Naive thymus-derived CD8-positive, alpha-beta T cell (primary cell): ENCODE results near the gene FGF21. TPM values are rescaled to one million over a fixed set of nuclear protein-coding genes. Genes with fewer than 3 reads are reported as not detected.
A peak's percentile ranks its signal among the peaks of the same experiment; 100 is the strongest.

Source experiments
- ATAC-seq, 2 donors: fragments of 150-1000 bp; cut with Tn5 transposase in 1 of 2; sonication (Bioruptor Pico), chemical (Tn5 transposase) in 1 of 2; 1 replicate in 1 of 2; 2 replicates in 1 of 2; pipeline ENCODE4 v1.10.0; 2021; ENCODE audit warnings: mild to moderate bottlenecking in 2 of 2, moderate library complexity in 2 of 2
- POLR2A ChIA-PET: fragments of 350-600 bp; sonication (Branson Sonifier 250); formaldehyde crosslinking; loops from one replicate; lab custom pipeline; 2021; ENCODE audit warnings: antibody characterized with exemption; lab: Charles Lee
- DNase-seq, 10 donors: peaks; one replicate each; pipeline versions ENCODE4 v3.0.0 to v3.0.0-alpha.2; 2020 to 2022
- H3K27ac Mint-ChIP-seq, 10 donors: one replicate each; pipeline ENCODE4 v1.8.0; 2020 to 2022; ENCODE audit warnings: mild to moderate bottlenecking in 10 of 10, mixed read lengths in 10 of 10, moderate library complexity in 4 of 10, inconsistent platforms in 1 of 10
- H3K27me3 Mint-ChIP-seq, 5 donors: one replicate each; pipeline ENCODE4 v1.8.0; 2021 to 2022; ENCODE audit warnings: mixed read lengths in 5 of 5
- H3K36me3 Mint-ChIP-seq, 3 donors: one replicate each; pipeline ENCODE4 v1.8.0; 2020 to 2022; ENCODE audit warnings: mixed read lengths in 3 of 3, mild to moderate bottlenecking in 2 of 3, inconsistent platforms in 1 of 3
- H3K4me1 Mint-ChIP-seq, 4 donors: one replicate each; pipeline ENCODE4 v1.8.0; 2021 to 2022; ENCODE audit warnings: mixed read lengths in 4 of 4
- H3K4me3 Mint-ChIP-seq, 10 donors: one replicate each; pipeline ENCODE4 v1.8.0; 2020 to 2022; ENCODE audit warnings: mild to moderate bottlenecking in 10 of 10, mixed read lengths in 10 of 10, moderate library complexity in 6 of 10, inconsistent platforms in 1 of 10
- H3K9me3 Mint-ChIP-seq, 9 donors: one replicate each; pipeline ENCODE4 v1.8.0; 2020 to 2022; ENCODE audit warnings: mixed read lengths in 9 of 9, mild to moderate bottlenecking in 3 of 9, inconsistent platforms in 1 of 9, moderate library complexity in 1 of 9
- polyA plus RNA-seq, 3 donors: library from polyadenylated mRNA; unstranded; fragments of 300-500 nt; fragmentation: Illumina TruSeq; gene quantifications; one replicate each; pipeline ENCODE4 v1.2.3, GENCODE V29; 2021
- total RNA-seq, 8 experiments: library from RNA in 2 of 8; stranded (reverse) in 2 of 8; gene quantifications; one replicate each; pipeline ENCODE4 v1.2.3 and lab custom pipeline; 2021 to 2026

The FGF21 gene
- total and polyA plus RNA-seq, 5 experiments from 2014 or later: not detected

GRCh38 chr19:48802623-48803022 is 47.3 kb downstream of the FGF21 start:
- Mint-ChIP-seq H3K27ac (peak overlapping the region in 1 of 10 donors; percentile 47), H3K4me3 (no peak overlapping the region), H3K9me3 (no peaks in the 10 kb centered on the region), H3K4me1 (peaks cover 0 to 8% (median 4%) of the 10 kb centered on the region in 4 donors), H3K27me3 (no peaks in the 10 kb centered on the region), H3K36me3 (peaks cover 0 to 2% (median 0%) of the 10 kb centered on the region in 3 donors)
- ATAC-seq: no peak
- POLR2A ChIA-PET: interaction anchor here (0.8 kb wide), 1 partner anchor 82 kb away, joined by 3 read pairs; no protein-coding TSS in a partner anchor
- no peak for DNase-seq

DNA sequence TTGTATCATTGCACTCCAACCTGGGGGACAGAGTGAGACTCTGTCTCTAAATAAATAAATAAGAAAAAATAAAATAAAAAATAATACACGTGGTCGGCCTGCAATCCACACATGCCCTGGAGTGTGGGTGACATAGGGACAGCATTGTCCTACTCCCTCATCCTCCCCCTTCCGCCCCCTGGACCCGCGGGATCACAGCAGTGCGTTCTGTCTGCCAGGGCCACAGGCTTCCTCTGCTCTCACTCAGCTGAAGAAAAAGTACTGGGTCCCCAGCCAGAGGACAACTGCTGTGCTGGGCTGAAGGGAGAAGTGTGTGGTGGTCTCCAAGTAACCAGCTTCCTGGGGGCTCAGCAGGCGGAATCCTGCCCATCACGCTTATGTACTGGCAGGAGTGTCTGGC is 49.2 kb downstream of the FGF21 start:
- H3K27me3 Mint-ChIP-seq: no peaks in the 10 kb centered on the region
- peaks cover 0 to 4% (median 0%) of the 10 kb centered on the region in 3 donors for H3K36me3 Mint-ChIP-seq
- ATAC-seq: no peak
- peaks cover 6 to 19% (median 16%) of the 10 kb centered on the region in 4 donors for H3K4me1 Mint-ChIP-seq
- H3K4me3 Mint-ChIP-seq: no peak overlapping the region
- H3K27ac Mint-ChIP-seq: no peak overlapping the region
- no peak for DNase-seq
- no peaks in the 10 kb centered on the region for H3K9me3 Mint-ChIP-seq
- POLR2A ChIA-PET: no interaction called here

DNA sequence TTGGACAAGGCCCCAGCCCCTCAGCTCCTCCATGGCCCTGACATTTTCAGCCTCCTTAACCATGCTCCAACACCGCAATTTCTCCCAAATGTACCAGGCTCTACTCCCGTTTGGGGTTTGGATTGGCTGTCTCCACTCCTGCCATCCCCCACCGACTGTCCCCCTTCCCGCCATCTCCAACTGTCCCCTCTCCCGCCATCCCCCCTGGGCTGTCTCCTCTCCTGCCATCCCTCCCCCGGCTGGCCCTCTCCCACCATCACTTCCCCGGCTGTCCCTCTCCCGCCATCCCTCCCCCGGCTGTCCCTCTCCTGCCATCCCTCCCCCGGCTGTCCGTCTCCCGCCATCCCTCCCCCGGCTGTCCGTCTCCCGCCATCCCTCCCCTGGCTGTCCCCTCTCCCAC is 50.1 kb downstream of the FGF21 start:
- no peak overlapping the region for H3K4me3 Mint-ChIP-seq
- peak overlapping the region in 1 of 10 donors; percentile 55 for H3K27ac Mint-ChIP-seq
- DNase-seq (no peak), ATAC-seq (no peak)
- peaks cover 0 to 2% (median 0%) of the 10 kb centered on the region in 3 donors for H3K36me3 Mint-ChIP-seq
- peaks cover 15 to 27% (median 24%) of the 10 kb centered on the region in 4 donors for H3K4me1 Mint-ChIP-seq
- POLR2A ChIA-PET: no interaction called here
- no peaks in the 10 kb centered on the region for H3K27me3 Mint-ChIP-seq
- H3K9me3 Mint-ChIP-seq: no peaks in the 10 kb centered on the region

DNA sequence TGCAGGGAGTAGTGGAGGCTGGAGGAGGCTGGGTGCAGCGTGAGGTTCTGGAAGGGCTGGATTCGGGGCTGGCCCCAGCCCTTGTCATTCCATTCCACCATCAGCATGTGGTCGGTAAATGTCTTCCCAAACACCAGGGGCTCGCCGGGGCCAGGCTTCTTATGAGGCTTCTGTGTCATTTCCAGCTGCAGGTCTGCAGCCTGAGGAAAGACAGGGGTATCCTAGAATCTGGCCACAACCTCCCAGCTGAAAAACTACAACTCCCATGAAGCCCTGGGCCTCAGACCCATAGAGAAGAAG is 51.1 kb downstream of the FGF21 start:
- Mint-ChIP-seq H3K4me3 (peak overlapping the region in 1 of 10 donors; percentile 65), H3K27me3 (no peaks in the 10 kb centered on the region), H3K4me1 (peaks cover 17 to 32% (median 25%) of the 10 kb centered on the region in 4 donors), H3K36me3 (peaks cover 0 to 2% (median 0%) of the 10 kb centered on the region in 3 donors), H3K27ac (peak overlapping the region in 2 of 10 donors; percentile 33 to 67), H3K9me3 (no peaks in the 10 kb centered on the region)
- peak in 7 of 10 donors; percentile 16 to 55 (median 37) for DNase-seq
- peak in 1 of 2 donors; percentile 48 for ATAC-seq
- POLR2A ChIA-PET: interaction anchor here (1.8 kb wide), 1 partner anchor 11 kb away, joined by 6 read pairs; no protein-coding TSS in a partner anchor

DNA sequence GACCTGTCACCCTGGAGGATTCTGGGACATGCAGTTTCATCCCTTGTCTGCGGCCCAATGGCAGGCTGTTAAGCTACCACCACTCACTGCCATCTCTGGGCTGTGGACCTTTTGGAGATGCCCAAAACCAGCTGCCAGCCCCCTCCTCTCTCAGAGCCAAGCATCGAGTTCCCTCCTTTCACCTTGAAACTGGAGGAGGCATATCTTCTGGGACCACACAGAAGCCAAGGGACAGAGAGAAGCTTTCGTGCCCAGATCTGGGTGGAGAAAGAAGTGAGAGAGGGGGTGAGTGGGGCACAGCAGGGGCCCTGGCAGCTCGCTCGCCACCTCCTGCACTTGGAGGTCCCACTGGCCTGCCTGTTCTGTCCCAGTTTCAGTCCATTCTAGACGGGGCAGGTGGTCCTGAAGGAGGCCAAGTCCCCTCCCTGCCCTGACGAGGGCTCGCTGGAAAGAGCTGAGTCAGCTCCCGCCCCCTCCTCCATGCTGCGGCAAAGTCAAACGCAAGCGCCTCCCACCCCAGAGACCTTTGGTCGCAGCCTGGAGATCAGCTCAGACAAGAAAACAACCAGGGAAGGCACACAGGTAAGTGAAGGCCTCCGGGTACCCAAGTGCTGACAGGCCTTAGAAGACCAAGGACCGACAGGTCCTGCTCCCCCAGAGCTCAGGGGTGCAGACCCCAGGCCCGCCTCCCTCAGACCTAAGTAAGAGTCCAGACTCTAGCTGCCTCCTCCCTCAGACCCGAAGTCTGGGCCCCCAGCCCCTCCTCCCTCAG is 51.7 kb downstream of the FGF21 start:
- POLR2A ChIA-PET: interaction anchor here (0.5 to 1.8 kb wide), 4 partner anchors 11 to 184 kb away, joined by 3 to 6 read pairs (median 4); no protein-coding TSS in a partner anchor
- peaks cover 18 to 34% (median 25%) of the 10 kb centered on the region in 4 donors for H3K4me1 Mint-ChIP-seq
- H3K27ac Mint-ChIP-seq: peak overlapping the region in 2 of 10 donors; percentile 33 to 67
- ATAC-seq (peak in 1 of 2 donors; percentile 47), DNase-seq (no peak)
- peak overlapping the region in 1 of 10 donors; percentile 65 for H3K4me3 Mint-ChIP-seq
- H3K36me3 Mint-ChIP-seq: peaks cover 0 to 2% (median 0%) of the 10 kb centered on the region in 3 donors
- no peaks in the 10 kb centered on the region for H3K9me3 Mint-ChIP-seq
- no peaks in the 10 kb centered on the region for H3K27me3 Mint-ChIP-seq

GRCh38 chr19:48807590-48808308 is 52.4 kb downstream of the FGF21 start:
- POLR2A ChIA-PET: interaction anchor here (0.6 to 1.8 kb wide), 2 partner anchors 12 to 184 kb away, joined by 6 read pairs; no protein-coding TSS in a partner anchor
- ATAC-seq: no peak
- DNase-seq: no peak
- Mint-ChIP-seq H3K4me1 (peaks cover 22 to 42% (median 30%) of the 10 kb centered on the region in 4 donors), H3K27ac (peak overlapping the region in 5 of 10 donors; percentile 34 to 74 (median 71)), H3K36me3 (peaks cover 0 to 2% (median 0%) of the 10 kb centered on the region in 3 donors), H3K27me3 (no peaks in the 10 kb centered on the region), H3K4me3 (peak overlapping the region in 5 of 10 donors; percentile 5 to 52 (median 22)), H3K9me3 (peaks cover 0 to 1% (median 0%) of the 10 kb centered on the region in 9 donors)

Other genes with a start within 250 kb of the FGF21 start
- 10 to 100 TPM; 21.4 to 21.5 TPM for gene LMTK3, start 243.7 kb upstream of the FGF21 start, total RNA-seq
- gene LMTK3, start 243.7 kb upstream of the FGF21 start, polyA plus RNA-seq: under 1 TPM in 1 of 3 donors, not detected in 2; 0.15 TPM
- gene SULT2B1, start 203.4 kb upstream of the FGF21 start, total RNA-seq: not detected
- under 1 TPM in 1 of 3 donors, not detected in 2; 0.18 TPM for gene SULT2B1, start 203.4 kb upstream of the FGF21 start, polyA plus RNA-seq
- not detected for gene SPACA4, start 148.8 kb upstream of the FGF21 start, total RNA-seq
- not detected for gene SPACA4, start 148.8 kb upstream of the FGF21 start, polyA plus RNA-seq
- 1 to 10 TPM; 8.0 TPM for gene FAM83E, start 140.4 kb upstream of the FGF21 start, total RNA-seq
- not detected for gene FAM83E, start 140.4 kb upstream of the FGF21 start, polyA plus RNA-seq
- gene RPL18, start 136.3 kb upstream of the FGF21 start, total RNA-seq: 1,000 to 10,000 TPM; 2,380 to 2,437 TPM
- 1,000 to 10,000 TPM; 2,610 to 3,008 (median 2,848) TPM for gene RPL18, start 136.3 kb upstream of the FGF21 start, polyA plus RNA-seq
- 10 to 100 TPM; 39.1 to 40.4 TPM for gene SPHK2, start 136.0 kb upstream of the FGF21 start, total RNA-seq
- gene SPHK2, start 136.0 kb upstream of the FGF21 start, polyA plus RNA-seq: 1 to 10 TPM; 7.5 to 9.1 (median 8.3) TPM
- gene DBP, start 118.1 kb upstream of the FGF21 start, total RNA-seq: 10 to 100 TPM; 63.1 to 66.6 TPM
- 10 to 100 TPM; 37.5 to 97.8 (median 63.1) TPM for gene DBP, start 118.1 kb upstream of the FGF21 start, polyA plus RNA-seq
- 10 to 100 TPM; 16.2 to 21.3 TPM for gene CA11, start 109.3 kb upstream of the FGF21 start, total RNA-seq
- 10 to 100 TPM in 1 of 3 donors, 1 to 10 TPM in 2; 6.6 to 14.1 (median 7.2) TPM for gene CA11, start 109.3 kb upstream of the FGF21 start, polyA plus RNA-seq
- 1 to 10 TPM; 1.7 to 2.9 TPM for gene NTN5, start 82.5 kb upstream of the FGF21 start, total RNA-seq
- under 1 TPM in 2 of 3 donors, not detected in 1; 0.17 to 0.25 TPM for gene NTN5, start 82.5 kb upstream of the FGF21 start, polyA plus RNA-seq
- gene FUT2, start 59.6 kb upstream of the FGF21 start, total RNA-seq: not detected
- 1 to 10 TPM in 1 of 3 donors, under 1 TPM in 2; 0.17 to 1.8 (median 0.17) TPM for gene FUT2, start 59.6 kb upstream of the FGF21 start, polyA plus RNA-seq
- 1 to 10 TPM; 2.1 to 2.4 TPM for gene MAMSTR, start 35.8 kb upstream of the FGF21 start, total RNA-seq
- gene MAMSTR, start 35.8 kb upstream of the FGF21 start, polyA plus RNA-seq: under 1 TPM; 0.28 to 0.77 (median 0.49) TPM
- gene RASIP1, start 14.9 kb upstream of the FGF21 start, total RNA-seq: under 1 TPM in 1 of 2 experiments, not detected in 1; 0.25 TPM
- gene RASIP1, start 14.9 kb upstream of the FGF21 start, polyA plus RNA-seq: under 1 TPM in 2 of 3 donors, not detected in 1; 0.10 to 0.26 TPM
- not detected for gene IZUMO1, start 8.6 kb upstream of the FGF21 start, total RNA-seq
- gene IZUMO1, start 8.6 kb upstream of the FGF21 start, polyA plus RNA-seq: not detected
- gene FUT1, start 2.9 kb upstream of the FGF21 start, total RNA-seq: not detected
- not detected for gene FUT1, start 2.9 kb upstream of the FGF21 start, polyA plus RNA-seq
- 10 to 100 TPM; 24.3 to 27.2 TPM for gene BCAT2, start 55.5 kb downstream of the FGF21 start, total RNA-seq
- gene BCAT2, start 55.5 kb downstream of the FGF21 start, polyA plus RNA-seq: 10 to 100 TPM; 18.9 to 26.0 (median 21.9) TPM
- 1 to 10 TPM in 1 of 2 experiments, under 1 TPM in 1; 0.62 to 1.1 TPM for gene HSD17B14, start 81.0 kb downstream of the FGF21 start, total RNA-seq
- gene HSD17B14, start 81.0 kb downstream of the FGF21 start, polyA plus RNA-seq: 1 to 10 TPM in 1 of 3 donors, under 1 TPM in 1, not detected in 1; 0.83 to 1.7 TPM
- 1 to 10 TPM; 4.1 to 6.6 TPM for gene PLEKHA4, start 113.1 kb downstream of the FGF21 start, total RNA-seq
- gene PLEKHA4, start 113.1 kb downstream of the FGF21 start, polyA plus RNA-seq: 1 to 10 TPM; 7.4 to 8.5 (median 8.1) TPM
- 10 to 100 TPM; 56.9 to 59.9 TPM for gene PPP1R15A, start 116.9 kb downstream of the FGF21 start, total RNA-seq
- gene PPP1R15A, start 116.9 kb downstream of the FGF21 start, polyA plus RNA-seq: 10 to 100 TPM; 17.2 to 47.3 (median 43.1) TPM
- gene TULP2, start 143.2 kb downstream of the FGF21 start, total RNA-seq: not detected
- gene TULP2, start 143.2 kb downstream of the FGF21 start, polyA plus RNA-seq: under 1 TPM in 1 of 3 donors, not detected in 2; 0.08 TPM
- gene NUCB1, start 144.8 kb downstream of the FGF21 start, total RNA-seq: 100 to 1,000 TPM; 106 to 113 TPM
- gene NUCB1, start 144.8 kb downstream of the FGF21 start, polyA plus RNA-seq: 100 to 1,000 TPM in 1 of 3 donors, 10 to 100 TPM in 2; 48.6 to 119 (median 82.5) TPM
- 1 to 10 TPM; 1.8 to 2.3 TPM for gene DHDH, start 178.2 kb downstream of the FGF21 start, total RNA-seq
- 1 to 10 TPM in 2 of 3 donors, under 1 TPM in 1; 0.67 to 2.4 (median 2.0) TPM for gene DHDH, start 178.2 kb downstream of the FGF21 start, polyA plus RNA-seq
- gene BAX, start 199.4 kb downstream of the FGF21 start, total RNA-seq: 100 to 1,000 TPM; 170 to 181 TPM
- 10 to 100 TPM; 58.5 to 97.1 (median 83.1) TPM for gene BAX, start 199.4 kb downstream of the FGF21 start, polyA plus RNA-seq
- gene FTL, start 209.8 kb downstream of the FGF21 start, total RNA-seq: 1,000 to 10,000 TPM; 1,370 to 1,435 TPM
- 1,000 to 10,000 TPM; 4,833 to 4,899 (median 4,886) TPM for gene FTL, start 209.8 kb downstream of the FGF21 start, polyA plus RNA-seq
- 10 to 100 TPM; 45.9 to 47.9 TPM for gene GYS1, start 237.8 kb downstream of the FGF21 start, total RNA-seq
- gene GYS1, start 237.8 kb downstream of the FGF21 start, polyA plus RNA-seq: 10 to 100 TPM; 17.9 to 31.0 (median 22.3) TPM
- gene RUVBL2, start 238.4 kb downstream of the FGF21 start, total RNA-seq: 10 to 100 TPM; 30.4 to 32.0 TPM
- gene RUVBL2, start 238.4 kb downstream of the FGF21 start, polyA plus RNA-seq: 10 to 100 TPM; 47.5 to 66.1 (median 62.0) TPM